H9 (cell line): Measurements from ENCODE around the gene TFAM. TPM values are rescaled to one million over a fixed set of nuclear protein-coding genes. Genes with fewer than 3 reads are reported as not detected.

Experiments used
- DNase-seq: peaks from one replicate; pipeline ENCODE4 v3.0.0-alpha.2; 2017
- H2AFZ ChIP-seq: one replicate; pipeline ENCODE4 v1.6.1; 2013; ENCODE audit warnings: mild to moderate bottlenecking, low read length, control low read depth, moderate library complexity
- H2AK5ac ChIP-seq: 2 replicates; pipeline ENCODE4 v1.6.1; 2013; ENCODE audit warnings: low read length, control low read depth, mixed read lengths; ENCODE audit not compliant: insufficient read length
- H2BK120ac ChIP-seq: one replicate; pipeline ENCODE4 v1.6.1; 2013; ENCODE audit warnings: low read depth, mild to moderate bottlenecking, low read length, control low read depth, inconsistent platforms; ENCODE audit not compliant: poor library complexity, severe bottlenecking
- H2BK12ac ChIP-seq: 2 replicates; pipeline ENCODE4 v1.6.1; 2013; ENCODE audit warnings: low read length, control low read depth, mixed read lengths, low read depth; ENCODE audit not compliant: insufficient read length
- H2BK15ac ChIP-seq: 2 replicates; pipeline ENCODE4 v1.6.1; 2013; ENCODE audit warnings: low read depth, low read length, control low read depth
- H2BK20ac ChIP-seq: one replicate; pipeline ENCODE4 v1.6.1; 2013; ENCODE audit warnings: low read depth, mild to moderate bottlenecking, low read length, control low read depth, inconsistent platforms; ENCODE audit not compliant: poor library complexity, severe bottlenecking
- H2BK5ac ChIP-seq: 2 replicates; pipeline ENCODE4 v1.6.1; 2013; ENCODE audit warnings: low read length, control low read depth, mixed read lengths; ENCODE audit not compliant: insufficient read length
- H3K14ac ChIP-seq: 2 replicates; pipeline ENCODE4 v1.6.1; 2013; ENCODE audit warnings: low read length, control low read depth; ENCODE audit not compliant: insufficient read depth
- H3K18ac ChIP-seq: 2 replicates; pipeline ENCODE4 v1.6.1; 2013; ENCODE audit warnings: low read depth, mild to moderate bottlenecking, mixed read lengths, low read length, control low read depth; ENCODE audit not compliant: insufficient read length
- H3K23ac ChIP-seq: 2 replicates; pipeline ENCODE4 v1.6.1; 2013; ENCODE audit warnings: low read length, control low read depth, mixed read lengths, low read depth; ENCODE audit not compliant: insufficient read length
- H3K23me2 ChIP-seq: 2 replicates; pipeline ENCODE4 v1.6.1; 2013; ENCODE audit warnings: low read depth, mild to moderate bottlenecking, mixed read lengths, low read length, control low read depth; ENCODE audit not compliant: insufficient read length, poor library complexity, severe bottlenecking
- H3K27ac ChIP-seq: 2 replicates; pipeline ENCODE4 v1.5.1; 2013; ENCODE audit warnings: low read length, control low read depth, mixed read lengths, low read depth; ENCODE audit not compliant: insufficient read length
- H3K27me3 ChIP-seq: 2 replicates; pipeline ENCODE4 v1.6.1; 2013; ENCODE audit warnings: low read length, control low read depth, inconsistent platforms; ENCODE audit not compliant: insufficient read depth
- H3K4ac ChIP-seq: 2 replicates; pipeline ENCODE4 v1.6.1; 2013; ENCODE audit warnings: low read depth, mild to moderate bottlenecking, control low read depth, inconsistent platforms, low read length, moderate library complexity
- H3K4me1 ChIP-seq: 2 replicates; pipeline ENCODE4 v1.6.1; 2013; ENCODE audit warnings: low read length, control low read depth, inconsistent platforms; ENCODE audit not compliant: insufficient read depth
- H3K4me2 ChIP-seq: 2 replicates; pipeline ENCODE4 v1.6.1; 2013; ENCODE audit warnings: low read length, control low read depth, mixed read lengths; ENCODE audit not compliant: insufficient read length, insufficient read depth
- H3K56ac ChIP-seq: 2 replicates; pipeline ENCODE4 v1.6.1; 2013; ENCODE audit warnings: low read depth, mild to moderate bottlenecking, mixed read lengths, low read length, control low read depth; ENCODE audit not compliant: insufficient read length
- H3K79me1 ChIP-seq: 2 replicates; pipeline ENCODE4 v1.6.1; 2013; ENCODE audit warnings: low read depth, mild to moderate bottlenecking, moderate library complexity, low read length, control low read depth, inconsistent platforms; ENCODE audit not compliant: insufficient read depth, poor library complexity, severe bottlenecking
- H3K79me2 ChIP-seq: 2 replicates; pipeline ENCODE4 v1.6.1; 2013; ENCODE audit warnings: low read length, control low read depth, inconsistent platforms; ENCODE audit not compliant: insufficient read depth
- H3K9ac ChIP-seq: 2 replicates; pipeline ENCODE4 v1.6.1; 2013; ENCODE audit warnings: low read length, control low read depth, mixed read lengths; ENCODE audit not compliant: insufficient read length; ENCODE audit errors: extremely low read depth
- H3K9me3 ChIP-seq: one replicate; pipeline ENCODE4 v1.6.1; 2013; ENCODE audit warnings: low read depth, low read length, inconsistent platforms; ENCODE audit not compliant: control insufficient read depth
- H3T11ph ChIP-seq: one replicate; pipeline ENCODE4 v1.6.1; 2013; ENCODE audit warnings: mild to moderate bottlenecking, low read length, control low read depth, inconsistent platforms
- H4K20me1 ChIP-seq: one replicate; pipeline ENCODE4 v1.6.1; 2013; ENCODE audit not compliant: control insufficient read depth, insufficient read length, insufficient read depth
- H4K5ac ChIP-seq: 2 replicates; pipeline ENCODE4 v1.6.1; 2013; ENCODE audit warnings: low read depth, mild to moderate bottlenecking, mixed read lengths, low read length, control low read depth; ENCODE audit not compliant: insufficient read length
- H4K8ac ChIP-seq: replicated peaks from 2 replicates; pipeline ENCODE4 v1.6.1; 2013; ENCODE audit warnings: low read length, control low read depth, mixed read lengths, low read depth; ENCODE audit not compliant: insufficient read length
- H4K91ac ChIP-seq: 2 replicates; pipeline ENCODE4 v1.6.1; 2013; ENCODE audit warnings: low read depth, mild to moderate bottlenecking, moderate library complexity, mixed read lengths, low read length, control low read depth; ENCODE audit not compliant: insufficient read length
- H3K27ac Mint-ChIP-seq, 3 experiments: 2 replicates in 2 of 3; 3 replicates in 1 of 3; pipeline ENCODE4 v1.8.0; 2020 to 2021; ENCODE audit warnings: mixed read lengths in 3 of 3, mild to moderate bottlenecking in 1 of 3, moderate library complexity in 1 of 3
- H3K27me3 Mint-ChIP-seq: 2 replicates; pipeline ENCODE4 v1.8.0; 2021; ENCODE audit warnings: low read depth, mild to moderate bottlenecking, moderate library complexity, mixed read lengths
- H3K36me3 Mint-ChIP-seq, 3 experiments: 2 replicates in 2 of 3; 3 replicates in 1 of 3; pipeline ENCODE4 v1.8.0; 2020 to 2021; ENCODE audit warnings: low read depth in 3 of 3, mixed read lengths in 3 of 3; ENCODE audit not compliant: insufficient read depth in 1 of 3
- H3K4me1 Mint-ChIP-seq, 2 experiments: 2 replicates each; pipeline ENCODE4 v1.8.0; 2020; ENCODE audit warnings: mixed read lengths in 2 of 2
- H3K4me3 Mint-ChIP-seq, 2 experiments: 2 replicates in 1 of 2; 3 replicates in 1 of 2; pipeline ENCODE4 v1.8.0; 2020 to 2021; ENCODE audit warnings: mild to moderate bottlenecking in 2 of 2, mixed read lengths in 2 of 2, moderate library complexity in 1 of 2
- H3K9me3 Mint-ChIP-seq, 2 experiments: 2 replicates in 1 of 2; 3 replicates in 1 of 2; pipeline ENCODE4 v1.8.0; 2020; ENCODE audit warnings: mild to moderate bottlenecking in 2 of 2, mixed read lengths in 2 of 2, moderate library complexity in 1 of 2
- CTCF ChIP-seq: fragments of 200-600 bp; sonication (generic); conservative IDR thresholded peaks from 3 replicates; pipeline ENCODE4 v1.8.0; 2021; ENCODE audit warnings: antibody characterized with exemption, mild to moderate bottlenecking
- WGBS: extraction: QIAGEN DNeasy Blood & Tissue Kit; methylation state at CpG from one replicate; pipeline ENCODE4 v1.1.7; 2013; ENCODE audit warnings: missing lambda C conversion rate, low lambda C conversion rate, mixed read lengths; ENCODE audit not compliant: insufficient read length; ENCODE audit errors: extremely low coverage; 5-methylcytosine and 5-hydroxymethylcytosine counted together
- total RNA-seq: library from RNA; stranded (reverse); gene quantifications from 2 replicates; pipeline ENCODE4 v1.2.1, GENCODE V29; 2021

Gene TFAM
- total RNA-seq, 1 experiment from 2014 or later = 144 TPM

DNA sequence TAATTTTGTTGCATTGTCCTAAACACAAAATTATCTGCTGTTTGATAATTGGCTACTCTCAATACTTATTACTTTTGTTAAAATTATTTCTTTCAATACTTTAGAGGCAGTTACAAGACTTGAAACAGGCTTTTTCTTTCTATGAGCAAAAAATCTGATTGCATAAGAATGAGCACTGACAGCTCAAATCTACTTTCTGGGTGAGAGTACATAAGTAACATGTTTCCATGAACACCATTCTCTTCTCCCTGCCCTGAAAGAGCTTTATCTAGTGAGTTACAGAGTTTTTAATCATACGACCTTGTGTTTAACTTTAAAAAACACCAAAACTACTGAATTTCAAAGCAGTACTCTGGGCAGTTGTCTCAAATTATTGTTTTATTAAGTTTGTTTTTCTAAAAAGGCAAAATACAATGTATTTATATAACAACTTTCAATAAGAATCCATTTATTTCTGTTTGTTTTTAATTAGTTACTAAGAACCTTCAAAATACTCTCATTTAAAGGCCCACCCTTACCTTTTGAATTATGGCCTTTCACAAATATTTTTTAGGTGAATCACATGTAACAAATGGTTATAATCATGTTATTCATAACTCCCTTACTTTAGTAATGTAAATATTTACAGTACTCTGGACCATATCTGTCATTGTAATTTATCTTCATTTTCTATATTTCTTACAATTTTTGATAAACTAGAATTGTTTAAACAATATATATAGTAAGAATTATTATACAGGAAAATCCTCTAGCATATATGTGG, 23.0 kb upstream of the TFAM start:
- Histone ChIP-seq H3K4me1 (no peaks in the 10 kb centered on the region; the same call in 1 of the 2 replicates), H3K27me3 (no peaks in the 10 kb centered on the region), H2BK15ac (no peak overlapping the region), H3K9me3 (no peaks in the 10 kb centered on the region), H4K20me1 (no peaks in the 10 kb centered on the region), H4K91ac (no peak overlapping the region), H2AFZ (no peak overlapping the region), H4K8ac (no peak overlapping the region), H2BK12ac (no peak overlapping the region), H3K79me1 (no peaks in the 10 kb centered on the region), H3K27ac (no peak overlapping the region), H3K23ac (no peak overlapping the region), H3K18ac (no peak overlapping the region), H3K4me2 (no peak overlapping the region), H4K5ac (no peak overlapping the region), H2BK20ac (no peak overlapping the region), H2BK5ac (no peak overlapping the region), H2AK5ac (no peak overlapping the region), H3K56ac (no peak overlapping the region), H3K14ac (no peak overlapping the region), H3K79me2 (no peaks in the 10 kb centered on the region), H3K9ac (no peak overlapping the region), H2BK120ac (no peak overlapping the region), H3T11ph (no peak overlapping the region), H3K4ac (no peak overlapping the region), H3K23me2 (no peaks in the 10 kb centered on the region)
- DNase-seq = no peak
- Mint-ChIP-seq H3K27me3 (no peaks in the 10 kb centered on the region), H3K36me3 (peaks cover 0 to 3% (median 0%) of the 10 kb centered on the region in 3 experiments; a peak in 2 of 7 replicates), H3K9me3 (no peaks in the 10 kb centered on the region), H3K4me1 (peaks cover 0 to 11% of the 10 kb centered on the region in 2 experiments; a peak in 2 of 4 replicates), H3K27ac (no peak overlapping the region), H3K4me3 (no peak overlapping the region)
- no peak for TF ChIP-seq CTCF
- WGBS = no CpG with 5 or more reads among the region's 1 CpG
